NCI-H446 treated with DMSO at 0.1 percent for 48 hours (cell line): ENCODE results near the gene PTGES.

Experiments
- DNase-seq: peaks from one replicate; lab custom pipeline; 2025; lab: John Stamatoyannopoulos, UW

PTGES gene

GRCh38 chr9:129716091-129716490 lies 36.8 kb downstream of the PTGES start:
- DNase-seq: no peak

- DNase-seq: no peak
Measured at GRCh38 chr9:129714511-129715061, 38.3 kb downstream of the PTGES start.

GRCh38 chr9:129713402-129713679 lies 39.5 kb downstream of the PTGES start:
- no peak for DNase-seq

DNA sequence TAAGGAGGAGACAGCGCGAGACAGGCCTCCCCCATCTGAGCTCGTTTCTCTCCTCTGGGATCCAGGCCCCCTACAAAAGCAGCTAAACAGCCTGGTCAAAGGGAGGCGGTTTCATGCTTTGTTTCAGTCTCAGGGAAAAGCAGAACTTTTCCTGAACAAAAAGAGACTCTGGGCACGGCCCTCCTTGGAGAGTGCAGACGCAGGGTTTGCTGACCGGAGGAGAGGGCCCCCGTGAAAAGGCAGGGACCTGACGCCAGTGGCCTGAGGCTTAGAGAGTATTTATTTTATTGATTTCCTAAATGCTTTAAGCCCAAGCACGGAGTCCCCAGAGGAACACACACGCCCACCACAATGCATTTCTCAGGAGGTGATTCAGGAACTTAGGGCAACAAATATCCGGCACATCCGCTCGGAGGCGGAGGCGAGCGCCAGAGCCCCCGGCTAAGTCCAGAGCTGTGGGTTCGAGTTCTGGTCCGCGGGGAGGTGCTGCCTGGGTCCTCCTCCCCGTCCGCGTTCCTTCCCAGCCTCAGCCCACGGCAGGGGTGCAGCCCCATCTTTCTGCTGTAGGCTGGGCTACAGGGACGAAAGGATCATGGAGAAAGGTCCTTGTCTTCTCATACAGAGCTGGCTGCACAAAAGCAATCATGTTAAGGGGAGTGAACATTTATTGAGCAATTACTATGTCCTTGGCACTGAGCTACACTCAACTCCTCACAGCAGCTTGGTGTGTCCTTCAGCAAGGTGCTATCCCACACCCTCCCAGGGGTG lies 40.0 kb downstream of the PTGES start:
- no peak for DNase-seq

DNA sequence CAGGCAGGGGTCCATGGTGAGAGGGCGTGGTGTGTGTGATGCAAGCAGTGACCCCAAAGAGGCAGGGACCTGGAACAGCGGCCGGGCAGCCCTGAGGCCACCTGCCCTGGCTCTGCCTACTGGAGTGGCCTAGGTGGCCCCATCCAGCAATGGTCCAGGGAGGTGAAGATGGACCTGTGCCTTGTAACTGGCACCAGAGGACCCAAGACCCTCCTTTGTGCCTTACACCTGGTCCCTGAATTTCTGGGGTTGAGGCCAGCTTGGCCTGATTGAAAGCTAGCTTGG lies 42.7 kb downstream of the PTGES start:
- no peak for DNase-seq

DNA sequence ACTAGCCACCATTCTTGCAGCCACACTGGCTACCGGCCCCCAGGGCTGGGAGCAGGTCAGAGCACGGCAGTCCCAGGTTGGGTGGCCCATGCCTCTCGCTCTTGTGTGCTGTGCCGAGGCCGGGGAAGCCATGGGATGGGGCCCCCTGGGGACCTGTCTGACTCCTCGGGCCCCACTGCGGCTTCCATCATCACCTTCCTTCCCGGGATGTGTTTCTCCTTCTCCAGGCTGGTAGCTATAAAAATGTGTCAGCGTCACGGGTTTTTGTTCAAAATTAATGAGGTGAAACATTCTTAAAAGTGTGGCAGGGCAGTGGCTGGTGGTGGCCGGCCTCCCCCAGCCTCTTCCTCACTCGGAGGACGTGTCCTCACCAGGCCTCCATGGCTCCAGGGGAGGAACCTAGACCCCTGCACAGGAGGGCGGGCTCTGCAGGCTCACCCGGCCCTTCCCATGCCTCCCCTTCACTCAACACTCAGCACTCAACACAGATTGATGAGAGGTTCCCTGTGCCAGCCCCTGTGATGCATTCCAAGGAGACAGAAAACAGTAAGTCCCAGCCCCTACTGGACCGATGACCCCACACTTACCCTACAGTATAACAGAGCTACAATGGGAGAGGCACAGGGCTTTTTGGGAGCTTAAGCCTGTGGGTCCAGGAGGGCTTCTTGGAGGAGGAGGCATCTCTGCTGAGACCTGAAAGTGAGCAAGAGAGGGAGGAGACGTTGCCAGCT lies 43.2 kb downstream of the PTGES start:
- no peak for DNase-seq

- no peak for DNase-seq
Measured at GRCh38 chr9:129708793-129709192, 44.0 kb downstream of the PTGES start.

GRCh38 chr9:129704807-129705206 lies 48.0 kb downstream of the PTGES start:
- no peak for DNase-seq

- no peak for DNase-seq
Measured at GRCh38 chr9:129703667-129704355, 49.0 kb downstream of the PTGES start.

DNA sequence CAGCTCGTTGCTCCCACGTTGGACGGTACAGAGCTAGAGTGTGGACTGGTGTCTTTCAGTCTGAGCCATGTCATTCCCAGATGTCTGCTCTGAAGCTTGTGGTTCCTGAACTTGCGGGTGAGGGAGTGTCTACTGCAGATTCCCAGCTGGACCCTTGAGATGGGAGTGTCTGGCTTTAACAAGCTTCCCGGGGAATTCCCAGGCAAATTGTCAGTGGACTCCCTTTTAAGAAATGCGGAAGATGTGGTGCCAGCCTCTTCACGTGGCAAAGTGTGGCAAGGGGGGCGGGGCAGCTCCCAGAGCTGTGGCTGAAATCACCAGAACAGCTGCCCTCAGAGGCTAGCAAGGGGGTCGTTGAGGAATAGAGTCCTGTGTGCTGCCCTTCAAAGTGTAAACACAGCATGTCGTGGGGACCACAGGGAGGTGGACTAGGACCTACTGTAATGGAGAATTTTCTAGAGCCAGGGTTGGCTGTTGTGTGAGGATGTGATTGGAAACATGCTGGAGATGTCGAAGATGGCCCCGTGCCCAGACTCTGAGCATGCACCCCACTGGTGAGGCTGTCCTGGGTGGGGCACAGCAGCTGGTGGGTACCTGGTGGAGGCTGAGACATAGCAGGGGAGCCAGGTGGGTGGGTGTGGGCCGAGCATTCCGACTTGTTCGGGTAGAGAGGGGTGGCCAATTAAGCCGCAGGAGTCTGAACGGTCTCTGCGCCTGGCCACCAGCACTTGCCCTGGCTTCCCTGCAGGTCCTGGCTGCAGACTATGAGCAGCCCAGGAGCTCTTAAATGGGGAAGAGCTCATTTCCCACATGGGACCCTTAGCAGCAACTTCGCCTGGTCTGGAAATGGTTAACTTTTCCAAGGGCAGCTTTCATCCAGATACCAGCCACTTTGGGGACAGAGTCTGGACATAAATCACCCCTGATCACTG lies 50.0 kb downstream of the PTGES start:
- DNase-seq: no peak

DNA sequence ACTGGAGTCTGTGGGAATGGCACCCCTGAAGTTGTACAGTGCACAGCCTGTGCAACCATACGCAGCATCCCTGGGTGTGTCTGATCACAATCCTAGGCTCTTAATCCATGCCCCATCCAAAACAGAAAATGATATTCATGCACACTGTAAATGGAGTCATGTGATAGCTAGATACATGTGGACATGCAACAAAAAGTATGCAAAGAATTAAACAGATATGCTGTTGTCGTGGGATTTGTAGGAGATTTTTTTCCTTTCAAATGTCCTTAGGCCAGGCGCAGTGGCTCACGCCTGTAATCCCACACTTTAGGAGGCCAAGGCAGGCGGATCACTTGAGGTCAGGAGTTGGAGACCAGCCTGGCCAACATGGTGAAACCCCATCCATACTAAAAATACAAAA lies 51.3 kb downstream of the PTGES start:
- DNase-seq: no peak

- DNase-seq: no peak
Measured at GRCh38 chr9:129701054-129701453, 51.8 kb downstream of the PTGES start.

GRCh38 chr9:129698254-129698757 lies 54.5 kb downstream of the PTGES start:
- no peak for DNase-seq

DNA sequence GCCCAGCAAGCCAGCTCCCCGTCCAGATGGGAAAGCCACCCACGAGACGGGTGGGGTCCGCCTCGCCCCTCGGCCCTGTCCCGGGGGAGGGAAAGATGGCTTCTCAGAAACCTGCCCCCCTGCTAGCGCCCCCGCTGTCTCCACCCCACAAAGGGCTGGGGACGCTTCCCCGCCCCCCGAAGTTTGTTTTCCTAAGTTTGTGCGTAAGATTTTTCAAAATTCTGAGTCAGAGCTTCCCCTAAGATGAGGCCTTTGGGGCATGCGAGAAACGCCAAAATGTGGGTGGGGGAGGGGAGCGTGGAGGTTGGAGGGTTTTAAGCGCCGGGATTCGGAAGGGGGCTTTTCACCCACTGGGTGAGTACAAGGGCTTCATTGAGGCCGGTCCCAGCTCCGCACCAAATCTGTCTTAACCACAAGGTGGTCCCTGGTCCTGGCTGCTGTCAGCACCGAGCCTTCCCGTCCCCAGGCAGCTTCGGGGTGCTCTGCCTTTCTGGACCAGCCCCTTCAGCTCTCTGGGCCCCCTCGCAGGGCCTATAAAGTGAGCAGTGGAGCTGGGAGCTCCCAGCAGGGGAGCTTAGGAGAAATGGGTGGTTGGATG lies 55.1 kb downstream of the PTGES start:
- no peak for DNase-seq

DNA sequence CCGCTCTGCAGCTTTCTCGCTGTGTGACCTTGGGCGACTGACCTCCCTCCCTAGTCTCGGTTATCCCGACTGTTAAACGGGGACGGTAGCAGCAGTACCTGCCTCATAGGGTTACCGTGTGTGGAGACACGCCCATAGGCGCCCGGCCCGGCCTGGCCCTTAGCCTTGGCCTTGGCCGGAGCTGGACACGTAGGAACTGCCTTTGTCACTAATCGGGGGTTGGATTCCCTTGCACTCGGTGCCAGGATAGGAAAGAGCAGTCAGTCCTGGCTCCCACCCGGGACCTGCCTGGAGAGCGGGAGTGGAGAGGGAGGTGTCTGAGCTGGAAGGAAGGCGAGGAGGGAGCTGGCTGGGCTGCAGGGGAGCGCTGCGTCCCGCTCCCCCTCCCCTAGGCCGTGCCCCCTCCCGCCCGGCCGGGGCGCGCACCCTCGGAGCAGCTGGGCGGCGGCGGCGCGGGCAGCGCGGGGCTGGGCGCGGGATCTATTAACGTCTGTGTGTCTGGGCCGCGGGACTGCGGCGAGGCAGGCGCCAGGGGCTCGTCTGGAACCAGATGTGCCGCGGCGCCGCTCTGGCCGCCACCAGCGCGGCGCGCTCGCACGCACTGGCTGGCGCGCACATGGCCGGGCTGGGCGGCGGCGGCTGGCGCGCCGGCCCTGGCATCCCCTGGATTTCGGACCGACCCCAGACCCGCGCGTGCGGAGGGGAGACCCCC lies 55.7 kb downstream of the PTGES start:
- no peak for DNase-seq

GRCh38 chr9:129695870-129696269 lies 57.0 kb downstream of the PTGES start:
- DNase-seq: no peak

GRCh38 chr9:129694243-129694646 lies 58.6 kb downstream of the PTGES start:
- DNase-seq: no peak

DNA sequence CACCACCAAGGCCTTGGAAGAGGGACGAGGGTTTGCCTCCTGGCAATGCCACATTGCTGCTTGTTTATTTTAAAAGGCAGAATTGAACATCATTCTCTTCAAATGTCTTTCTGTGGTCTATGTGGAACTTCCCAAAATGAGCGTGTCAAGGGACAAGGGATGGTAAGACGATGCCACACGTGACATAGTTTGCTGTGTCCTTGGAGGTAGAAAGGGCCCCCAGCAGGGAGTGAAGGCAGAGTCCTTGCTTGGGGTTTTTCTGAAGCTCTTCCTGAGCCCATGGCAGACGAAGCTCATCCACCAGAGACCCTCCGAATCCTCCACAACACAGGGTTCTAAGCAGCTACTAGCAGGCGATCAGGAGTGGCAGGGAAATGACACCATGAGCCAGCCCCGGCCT lies 59.1 kb downstream of the PTGES start:
- DNase-seq: no peak

GRCh38 chr9:129692534-129692933 lies 60.3 kb downstream of the PTGES start:
- DNase-seq: no peak
